GM18951 (cell line): Measurements from ENCODE around the gene HNRNPA3.
"Not testable (repeated sequence)": the region's sequence is repeated elsewhere in the genome, so short reads cannot be mapped to it uniquely, and the experiment has no call there.

Experiments
- POLR2A ChIP-seq: IDR thresholded peaks from 4 replicates; pipeline ENCODE4 v1.6.1; 2011; ENCODE audit warnings: mild to moderate bottlenecking; ENCODE audit not compliant: insufficient read length, insufficient read depth; ENCODE audit errors: extremely low read depth
- in situ Hi-C: fragments of 300-500 bp; cut with MboI; formaldehyde crosslinking; loops from one replicate; pipeline ENCODE4 v1.12.0; 2022; ENCODE audit warnings: low sequenced_read_pairs, mixed read lengths, inconsistent platforms; ENCODE audit not compliant: unreplicated experiment

The HNRNPA3 gene

GRCh38 chr2:177246000-177246399 is 33.4 kb downstream of the HNRNPA3 start:
- in situ Hi-C loops, result no loop called here
- no peak for TF ChIP-seq POLR2A

GRCh38 chr2:177246523-177247030 is 34.0 kb downstream of the HNRNPA3 start:
- in situ Hi-C loops, result not testable (repeated sequence)

DNA sequence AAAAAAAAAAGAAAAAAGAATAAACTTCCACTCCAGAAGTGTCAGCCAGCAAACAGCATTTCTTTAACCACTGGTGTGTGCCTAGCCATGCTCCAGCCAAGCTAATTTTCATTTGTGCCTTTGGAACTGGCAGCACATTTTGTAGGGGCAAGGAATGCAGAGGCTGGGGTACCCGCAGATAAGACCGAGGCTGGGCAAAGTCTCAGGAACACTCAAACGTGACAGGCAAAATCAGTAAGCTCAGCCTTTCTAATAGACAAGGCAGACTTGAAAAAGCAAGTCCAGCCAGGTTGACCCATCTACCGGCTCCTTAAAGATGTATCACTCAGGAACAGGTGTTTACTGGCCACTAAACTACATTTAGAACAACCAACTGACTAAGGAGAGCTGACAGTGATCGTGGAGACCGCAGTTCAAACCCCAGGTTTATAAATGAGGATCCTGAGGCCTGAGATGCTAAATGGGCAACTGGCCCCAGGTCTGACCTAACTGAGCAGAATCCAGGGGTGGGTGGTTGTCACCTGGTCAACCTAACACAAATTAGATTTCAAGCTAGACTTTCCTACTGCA is 35.2 kb downstream of the HNRNPA3 start:
- in situ Hi-C loops, result no loop called here
- no peak for TF ChIP-seq POLR2A

- in situ Hi-C loops, result no loop called here
- TF ChIP-seq POLR2A, result no peak
Observed at GRCh38 chr2:177249038-177249437, 36.4 kb downstream of the HNRNPA3 start.

DNA sequence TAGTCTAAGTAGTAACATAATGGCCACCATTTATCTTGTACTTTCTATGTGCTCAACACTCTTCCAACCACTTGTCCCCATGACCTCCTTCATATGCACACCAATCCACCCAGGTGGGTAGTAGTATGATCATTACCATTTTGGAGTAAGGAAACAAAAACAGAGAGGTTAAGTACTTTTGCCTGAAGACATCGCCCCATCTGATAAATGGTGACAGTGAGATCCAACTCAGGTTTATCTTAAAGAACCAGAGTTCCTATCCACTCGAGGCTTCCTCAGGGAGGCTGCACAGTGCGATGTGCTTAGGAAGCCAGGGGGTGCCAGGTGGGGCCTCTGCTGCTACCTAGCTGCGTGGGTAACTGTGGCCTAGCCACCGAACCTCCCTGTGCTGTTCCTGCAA is 37.9 kb downstream of the HNRNPA3 start:
- in situ Hi-C loops, result no loop called here
- no peak for TF ChIP-seq POLR2A

GRCh38 chr2:177251165-177251542 is 38.6 kb downstream of the HNRNPA3 start:
- no peak for TF ChIP-seq POLR2A
- in situ Hi-C loops, result no loop called here

- in situ Hi-C loops, result no loop called here
- TF ChIP-seq POLR2A, result no peak
Observed at GRCh38 chr2:177252808-177253531, 40.4 kb downstream of the HNRNPA3 start.

DNA sequence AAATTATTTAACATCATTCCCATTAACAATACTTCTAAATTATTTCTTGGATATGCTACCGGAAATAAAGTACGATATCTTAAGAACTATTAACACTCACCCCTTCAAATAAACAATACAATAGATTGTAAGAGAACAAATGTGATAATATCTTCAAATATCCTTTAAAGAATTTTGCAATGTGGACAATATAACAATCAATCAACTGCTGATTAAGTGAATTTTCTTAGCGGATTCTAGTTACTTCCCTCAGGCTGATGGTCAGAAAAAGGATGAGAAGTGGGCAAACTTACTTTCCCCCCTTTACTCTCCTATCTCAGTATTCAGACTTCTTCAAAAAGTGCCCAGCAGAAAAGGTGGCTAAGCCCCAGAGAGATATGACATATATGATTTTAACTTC is 41.1 kb downstream of the HNRNPA3 start:
- no peak for TF ChIP-seq POLR2A
- in situ Hi-C loops, result no loop called here

DNA sequence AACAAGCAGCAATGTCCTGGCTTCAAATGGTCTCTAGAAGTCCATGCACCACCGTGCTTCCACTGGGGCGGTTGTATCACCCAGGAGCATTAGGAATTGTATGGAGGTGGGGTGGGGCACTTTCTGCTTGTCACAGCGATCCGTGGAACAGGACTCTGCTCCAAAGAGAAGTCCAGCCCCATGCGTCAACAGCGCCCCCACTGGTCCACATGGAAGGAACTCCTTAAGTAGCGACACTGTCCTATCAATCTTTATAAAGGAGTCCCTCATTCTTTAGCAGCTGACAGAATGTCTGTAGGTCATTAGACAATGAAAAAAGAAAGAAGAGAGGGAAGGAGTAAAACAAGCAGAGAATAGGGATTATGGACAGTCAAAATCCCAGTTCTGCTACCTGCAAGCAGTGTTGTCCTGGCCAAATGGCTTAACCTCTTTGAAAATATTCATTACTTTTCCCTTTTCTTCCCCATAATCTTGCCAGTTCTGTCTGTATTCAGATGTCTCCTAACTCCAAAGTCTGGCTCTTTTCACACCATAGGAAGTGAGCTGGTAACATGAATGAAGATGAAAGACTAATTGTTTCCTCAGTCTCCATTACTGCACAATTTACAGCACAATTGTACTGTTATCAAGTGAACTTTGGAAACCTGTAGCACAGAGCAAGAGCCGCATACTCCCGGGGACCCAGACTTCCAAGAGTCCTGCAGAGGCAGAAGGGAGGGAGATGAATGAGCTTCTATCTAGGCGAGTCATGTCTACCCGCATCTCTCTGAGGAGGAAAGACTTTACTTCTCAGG is 42.0 kb downstream of the HNRNPA3 start:
- TF ChIP-seq POLR2A, result no peak
- in situ Hi-C loops, result no loop called here

DNA sequence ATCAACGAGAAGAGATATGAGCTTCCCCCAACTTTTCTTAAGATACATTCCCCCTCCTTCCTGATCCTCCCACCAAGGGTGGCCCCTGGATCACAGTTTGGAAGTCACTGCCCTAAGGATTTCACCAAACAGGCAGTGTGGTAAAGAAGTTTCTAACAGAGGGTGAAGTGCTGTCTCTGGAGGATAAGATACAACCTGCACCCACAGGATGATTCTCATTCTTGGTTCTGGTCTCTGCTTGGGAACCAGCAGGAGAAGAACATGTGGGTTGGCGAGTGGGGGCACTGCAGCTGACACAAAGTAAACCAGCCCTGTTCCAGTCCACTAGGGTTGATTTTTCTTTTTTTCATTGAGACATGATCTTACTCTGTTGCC is 42.6 kb downstream of the HNRNPA3 start:
- in situ Hi-C loops, result no loop called here
- TF ChIP-seq POLR2A, result no peak

GRCh38 chr2:177256026-177256425 is 43.4 kb downstream of the HNRNPA3 start:
- in situ Hi-C loops, result no loop called here
- TF ChIP-seq POLR2A, result no peak

GRCh38 chr2:177256695-177257094 is 44.1 kb downstream of the HNRNPA3 start:
- no peak for TF ChIP-seq POLR2A
- in situ Hi-C loops, result no loop called here

DNA sequence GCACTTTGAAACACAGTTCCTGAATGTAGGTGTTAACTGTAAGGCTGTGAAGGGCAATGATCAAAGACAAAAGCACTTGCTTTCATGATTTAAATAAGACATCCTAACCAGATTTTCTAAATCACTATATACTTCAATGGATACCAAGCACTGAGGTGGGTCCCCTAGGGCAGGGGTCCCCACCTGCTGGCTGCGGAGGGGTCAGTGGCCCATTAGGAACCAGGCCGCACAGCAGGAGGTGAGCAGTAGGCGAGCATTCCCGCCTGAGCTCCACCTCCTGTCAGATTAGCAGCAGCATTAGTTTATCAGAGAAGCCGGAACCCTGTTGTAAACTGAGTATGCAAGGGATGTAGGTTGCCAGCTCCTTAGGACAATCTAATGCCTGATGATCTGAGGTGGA is 44.9 kb downstream of the HNRNPA3 start:
- TF ChIP-seq POLR2A, result no peak
- in situ Hi-C loops, result no loop called here

DNA sequence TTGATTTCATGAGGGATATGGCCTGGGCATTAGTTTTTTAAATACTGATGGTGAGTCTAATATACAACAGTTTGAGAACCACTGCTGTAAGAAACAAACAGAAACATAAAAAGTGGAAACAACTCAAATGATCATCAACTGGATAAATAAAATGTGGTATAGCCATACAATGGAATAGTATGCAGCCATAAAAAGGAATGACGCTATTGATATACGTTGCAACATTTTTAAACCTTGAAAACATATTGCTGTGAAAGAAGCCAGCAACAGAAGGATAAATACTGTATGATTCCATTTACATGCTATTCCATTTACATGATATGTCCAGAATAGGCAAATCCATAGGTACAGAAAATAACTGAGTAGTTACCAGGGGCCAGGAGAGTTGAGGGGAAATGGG is 45.5 kb downstream of the HNRNPA3 start:
- in situ Hi-C loops, result no loop called here
- no peak for TF ChIP-seq POLR2A
